Gastrocnemius medialis (tissue), 4 donors: ENCODE data around the gene ZNF324.

Experiments
- POLR2A ChIP-seq, 2 donors: fragments of 450-650 bp; IDR thresholded peaks; one replicate each; pipeline ENCODE4 v1.6.1; 2017; ENCODE audit warnings: antibody characterized with exemption in 2 of 2, mild to moderate bottlenecking in 2 of 2, moderate library complexity in 2 of 2
- TF ChIP-seq, protein P1 (sequence below), 5 experiments: fragments of 450-650 bp in 3 of 5; fragments of 200-600 bp in 2 of 5; sonication (generic) in 2 of 5; IDR thresholded peaks in 4 of 5; conservative IDR thresholded peaks in 1 of 5; 1 replicate in 4 of 5; 2 replicates in 1 of 5; pipeline ENCODE4 v1.5.1; 2016 to 2019; ENCODE audit warnings: antibody characterized with exemption in 5 of 5, mild to moderate bottlenecking in 3 of 5, moderate library complexity in 3 of 5

DNA sequence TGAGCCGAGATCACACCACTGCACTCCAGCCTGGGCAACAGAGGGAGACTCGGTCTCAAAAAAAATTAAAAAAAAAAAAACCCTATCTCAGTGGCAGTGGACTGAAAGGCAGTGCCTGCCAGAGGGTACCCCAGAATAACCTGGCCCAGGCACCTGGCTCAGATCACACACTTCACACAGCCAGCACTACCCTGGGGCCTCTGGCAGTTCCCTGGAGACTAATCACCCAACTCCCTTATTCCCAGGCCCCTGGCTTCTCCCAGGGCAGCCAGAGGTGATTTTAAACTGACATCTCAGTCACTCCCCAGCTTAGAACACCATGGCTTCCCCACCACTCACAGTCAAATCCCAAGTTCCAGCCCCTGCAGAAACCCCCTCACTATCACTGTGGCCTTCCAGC, 48.4 kb downstream of the ZNF324 start:
- TF ChIP-seq POLR2A (IDR thresholded peaks at IDR 0.05) = no peak
- TF ChIP-seq, protein P1, sequence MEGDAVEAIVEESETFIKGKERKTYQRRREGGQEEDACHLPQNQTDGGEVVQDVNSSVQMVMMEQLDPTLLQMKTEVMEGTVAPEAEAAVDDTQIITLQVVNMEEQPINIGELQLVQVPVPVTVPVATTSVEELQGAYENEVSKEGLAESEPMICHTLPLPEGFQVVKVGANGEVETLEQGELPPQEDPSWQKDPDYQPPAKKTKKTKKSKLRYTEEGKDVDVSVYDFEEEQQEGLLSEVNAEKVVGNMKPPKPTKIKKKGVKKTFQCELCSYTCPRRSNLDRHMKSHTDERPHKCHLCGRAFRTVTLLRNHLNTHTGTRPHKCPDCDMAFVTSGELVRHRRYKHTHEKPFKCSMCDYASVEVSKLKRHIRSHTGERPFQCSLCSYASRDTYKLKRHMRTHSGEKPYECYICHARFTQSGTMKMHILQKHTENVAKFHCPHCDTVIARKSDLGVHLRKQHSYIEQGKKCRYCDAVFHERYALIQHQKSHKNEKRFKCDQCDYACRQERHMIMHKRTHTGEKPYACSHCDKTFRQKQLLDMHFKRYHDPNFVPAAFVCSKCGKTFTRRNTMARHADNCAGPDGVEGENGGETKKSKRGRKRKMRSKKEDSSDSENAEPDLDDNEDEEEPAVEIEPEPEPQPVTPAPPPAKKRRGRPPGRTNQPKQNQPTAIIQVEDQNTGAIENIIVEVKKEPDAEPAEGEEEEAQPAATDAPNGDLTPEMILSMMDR (IDR thresholded peaks at IDR 0.05 in 4 of 5, conservative IDR thresholded peaks at IDR 0.05 in 1 of 5) = no peak
